ENCODE measurements around the gene KITLG.
"Not testable (repeated sequence)": the region's sequence is repeated elsewhere in the genome, so short reads cannot be mapped to it uniquely, and the experiment has no call there.

Gene KITLG

GRCh38 chr12:88472248-88472647, 108.0 kb downstream of the KITLG start:
- Histone ChIP-seq H3K9me3 (ENCODE audit: control insufficient read depth in 5 of 5, low read length in 5 of 5) (peaks cover 0 to 3% (median 0%) of the 10 kb centered on the region in 5 donors), H3K36me3 (ENCODE audit: control insufficient read depth in 5 of 5, insufficient read depth in 5 of 5, low read length in 5 of 5) (no peaks in the 10 kb centered on the region), H3K27ac (ENCODE audit: low read depth, low read length) (no peak overlapping the region), H3K9ac (ENCODE audit: low read length in 5 of 5) (no peak overlapping the region), H3K27me3 (ENCODE audit: control insufficient read depth in 5 of 5, insufficient read depth in 4 of 5, low read length in 5 of 5) (no peaks in the 10 kb centered on the region), H3K4me3 (ENCODE audit: low read depth in 1 of 5, low read length in 5 of 5) (no peak overlapping the region), H3K4me1 (ENCODE audit: control insufficient read depth in 5 of 5, insufficient read depth in 5 of 5, low read length in 5 of 5) (peaks cover 0 to 2% (median 0%) of the 10 kb centered on the region in 5 donors)

- H3K9me3 ChIP-seq (ENCODE audit: control insufficient read depth in 5 of 5, low read length in 5 of 5) = peaks cover 0 to 3% (median 0%) of the 10 kb centered on the region in 5 donors
- H3K36me3 ChIP-seq (ENCODE audit: control insufficient read depth in 5 of 5, insufficient read depth in 5 of 5, low read length in 5 of 5) = no peaks in the 10 kb centered on the region
- H3K27me3 ChIP-seq (ENCODE audit: control insufficient read depth in 5 of 5, insufficient read depth in 4 of 5, low read length in 5 of 5) = no peaks in the 10 kb centered on the region
- no peak overlapping the region for H3K27ac ChIP-seq (ENCODE audit: low read depth, low read length)
- H3K4me1 ChIP-seq (ENCODE audit: control insufficient read depth in 5 of 5, insufficient read depth in 5 of 5, low read length in 5 of 5) = peaks cover 0 to 2% (median 0%) of the 10 kb centered on the region in 5 donors
- no peak overlapping the region for H3K9ac ChIP-seq (ENCODE audit: low read length in 5 of 5)
- no peak overlapping the region for H3K4me3 ChIP-seq (ENCODE audit: low read depth in 1 of 5, low read length in 5 of 5)
Measured at GRCh38 chr12:88471331-88472045, 108.8 kb downstream of the KITLG start.

- Histone ChIP-seq H3K27me3 (ENCODE audit: control insufficient read depth in 5 of 5, insufficient read depth in 4 of 5, low read length in 5 of 5) (no peaks in the 10 kb centered on the region), H3K4me1 (ENCODE audit: control insufficient read depth in 5 of 5, insufficient read depth in 5 of 5, low read length in 5 of 5) (peaks cover 0 to 2% (median 0%) of the 10 kb centered on the region in 5 donors), H3K36me3 (ENCODE audit: control insufficient read depth in 5 of 5, insufficient read depth in 5 of 5, low read length in 5 of 5) (no peaks in the 10 kb centered on the region), H3K9ac (ENCODE audit: low read length in 5 of 5) (no peak overlapping the region), H3K27ac (ENCODE audit: low read depth, low read length) (no peak overlapping the region), H3K4me3 (ENCODE audit: low read depth in 1 of 5, low read length in 5 of 5) (no peak overlapping the region), H3K9me3 (ENCODE audit: control insufficient read depth in 5 of 5, low read length in 5 of 5) (peaks cover 0 to 3% (median 0%) of the 10 kb centered on the region in 5 donors)
Measured at GRCh38 chr12:88469154-88469553, 111.1 kb downstream of the KITLG start.

DNA sequence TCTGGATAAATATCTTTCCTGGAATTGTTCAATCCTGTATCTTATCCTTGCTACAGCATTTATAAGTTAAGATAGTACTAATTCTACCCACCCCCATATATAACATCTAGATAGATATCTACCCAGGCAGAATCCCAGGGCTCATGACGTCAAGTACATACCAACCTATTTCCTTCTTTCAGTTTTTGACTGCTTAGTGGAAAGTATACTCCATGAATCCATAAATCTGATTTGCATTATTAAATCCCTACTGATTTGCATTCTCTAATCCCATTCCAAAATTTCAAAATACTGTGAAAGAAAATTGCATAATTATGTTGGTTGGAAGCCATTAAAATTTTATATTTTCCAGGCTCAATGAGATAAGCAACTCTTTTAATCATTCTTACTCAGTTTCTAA, 111.7 kb downstream of the KITLG start:
- Histone ChIP-seq H3K36me3 (ENCODE audit: control insufficient read depth in 5 of 5, insufficient read depth in 5 of 5, low read length in 5 of 5) (no peaks in the 10 kb centered on the region), H3K9ac (ENCODE audit: low read length in 5 of 5) (no peak overlapping the region), H3K27me3 (ENCODE audit: control insufficient read depth in 5 of 5, insufficient read depth in 4 of 5, low read length in 5 of 5) (no peaks in the 10 kb centered on the region), H3K4me3 (ENCODE audit: low read depth in 1 of 5, low read length in 5 of 5) (no peak overlapping the region), H3K27ac (ENCODE audit: low read depth, low read length) (no peak overlapping the region), H3K9me3 (ENCODE audit: control insufficient read depth in 5 of 5, low read length in 5 of 5) (peaks cover 0 to 3% (median 0%) of the 10 kb centered on the region in 5 donors), H3K4me1 (ENCODE audit: control insufficient read depth in 5 of 5, insufficient read depth in 5 of 5, low read length in 5 of 5) (peaks cover 0 to 2% (median 0%) of the 10 kb centered on the region in 5 donors)

GRCh38 chr12:88466708-88467107, 113.6 kb downstream of the KITLG start:
- not testable (repeated sequence) for H3K27ac ChIP-seq (ENCODE audit: low read depth, low read length); H3K9me3 ChIP-seq (ENCODE audit: control insufficient read depth in 5 of 5, low read length in 5 of 5); H3K9ac ChIP-seq (ENCODE audit: low read length in 5 of 5); H3K27me3 ChIP-seq (ENCODE audit: control insufficient read depth in 5 of 5, insufficient read depth in 4 of 5, low read length in 5 of 5); H3K4me3 ChIP-seq (ENCODE audit: low read depth in 1 of 5, low read length in 5 of 5); H3K4me1 ChIP-seq (ENCODE audit: control insufficient read depth in 5 of 5, insufficient read depth in 5 of 5, low read length in 5 of 5); H3K36me3 ChIP-seq (ENCODE audit: control insufficient read depth in 5 of 5, insufficient read depth in 5 of 5, low read length in 5 of 5)

- H3K27me3 ChIP-seq (ENCODE audit: control insufficient read depth in 5 of 5, insufficient read depth in 4 of 5, low read length in 5 of 5) = no peaks in the 10 kb centered on the region
- H3K9me3 ChIP-seq (ENCODE audit: control insufficient read depth in 5 of 5, low read length in 5 of 5) = peaks cover 0 to 4% (median 0%) of the 10 kb centered on the region in 5 donors
- no peaks in the 10 kb centered on the region for H3K36me3 ChIP-seq (ENCODE audit: control insufficient read depth in 5 of 5, insufficient read depth in 5 of 5, low read length in 5 of 5)
- H3K27ac ChIP-seq (ENCODE audit: low read depth, low read length) = no peak overlapping the region
- H3K9ac ChIP-seq (ENCODE audit: low read length in 5 of 5) = no peak overlapping the region
- no peak overlapping the region for H3K4me3 ChIP-seq (ENCODE audit: low read depth in 1 of 5, low read length in 5 of 5)
- no peaks in the 10 kb centered on the region for H3K4me1 ChIP-seq (ENCODE audit: control insufficient read depth in 5 of 5, insufficient read depth in 5 of 5, low read length in 5 of 5)
Measured at GRCh38 chr12:88458327-88458726, 121.9 kb downstream of the KITLG start.

GRCh38 chr12:88453323-88453722, 126.9 kb downstream of the KITLG start:
- H3K4me1 ChIP-seq (ENCODE audit: control insufficient read depth in 5 of 5, insufficient read depth in 5 of 5, low read length in 5 of 5) = no peaks in the 10 kb centered on the region
- H3K36me3 ChIP-seq (ENCODE audit: control insufficient read depth in 5 of 5, insufficient read depth in 5 of 5, low read length in 5 of 5) = no peaks in the 10 kb centered on the region
- H3K27me3 ChIP-seq (ENCODE audit: control insufficient read depth in 5 of 5, insufficient read depth in 4 of 5, low read length in 5 of 5) = no peaks in the 10 kb centered on the region
- H3K27ac ChIP-seq (ENCODE audit: low read depth, low read length) = no peak overlapping the region
- H3K9me3 ChIP-seq (ENCODE audit: control insufficient read depth in 5 of 5, low read length in 5 of 5) = no peaks in the 10 kb centered on the region
- no peak overlapping the region for H3K4me3 ChIP-seq (ENCODE audit: low read depth in 1 of 5, low read length in 5 of 5)
- H3K9ac ChIP-seq (ENCODE audit: low read length in 5 of 5) = no peak overlapping the region

- Histone ChIP-seq H3K27ac (ENCODE audit: low read depth, low read length) (no peak overlapping the region), H3K36me3 (ENCODE audit: control insufficient read depth in 5 of 5, insufficient read depth in 5 of 5, low read length in 5 of 5) (no peaks in the 10 kb centered on the region), H3K9me3 (ENCODE audit: control insufficient read depth in 5 of 5, low read length in 5 of 5) (no peaks in the 10 kb centered on the region), H3K4me1 (ENCODE audit: control insufficient read depth in 5 of 5, insufficient read depth in 5 of 5, low read length in 5 of 5) (no peaks in the 10 kb centered on the region), H3K9ac (ENCODE audit: low read length in 5 of 5) (no peak overlapping the region), H3K27me3 (ENCODE audit: control insufficient read depth in 5 of 5, insufficient read depth in 4 of 5, low read length in 5 of 5) (no peaks in the 10 kb centered on the region), H3K4me3 (ENCODE audit: low read depth in 1 of 5, low read length in 5 of 5) (no peak overlapping the region)
Measured at GRCh38 chr12:88451205-88451604, 129.1 kb downstream of the KITLG start.

- Histone ChIP-seq H3K27me3 (ENCODE audit: control insufficient read depth in 5 of 5, insufficient read depth in 4 of 5, low read length in 5 of 5) (no peaks in the 10 kb centered on the region), H3K4me3 (ENCODE audit: low read depth in 1 of 5, low read length in 5 of 5) (no peak overlapping the region), H3K27ac (ENCODE audit: low read depth, low read length) (no peak overlapping the region), H3K4me1 (ENCODE audit: control insufficient read depth in 5 of 5, insufficient read depth in 5 of 5, low read length in 5 of 5) (no peaks in the 10 kb centered on the region), H3K9me3 (ENCODE audit: control insufficient read depth in 5 of 5, low read length in 5 of 5) (no peaks in the 10 kb centered on the region), H3K36me3 (ENCODE audit: control insufficient read depth in 5 of 5, insufficient read depth in 5 of 5, low read length in 5 of 5) (no peaks in the 10 kb centered on the region), H3K9ac (ENCODE audit: low read length in 5 of 5) (no peak overlapping the region)
Measured at GRCh38 chr12:88450136-88450535, 130.1 kb downstream of the KITLG start.

DNA sequence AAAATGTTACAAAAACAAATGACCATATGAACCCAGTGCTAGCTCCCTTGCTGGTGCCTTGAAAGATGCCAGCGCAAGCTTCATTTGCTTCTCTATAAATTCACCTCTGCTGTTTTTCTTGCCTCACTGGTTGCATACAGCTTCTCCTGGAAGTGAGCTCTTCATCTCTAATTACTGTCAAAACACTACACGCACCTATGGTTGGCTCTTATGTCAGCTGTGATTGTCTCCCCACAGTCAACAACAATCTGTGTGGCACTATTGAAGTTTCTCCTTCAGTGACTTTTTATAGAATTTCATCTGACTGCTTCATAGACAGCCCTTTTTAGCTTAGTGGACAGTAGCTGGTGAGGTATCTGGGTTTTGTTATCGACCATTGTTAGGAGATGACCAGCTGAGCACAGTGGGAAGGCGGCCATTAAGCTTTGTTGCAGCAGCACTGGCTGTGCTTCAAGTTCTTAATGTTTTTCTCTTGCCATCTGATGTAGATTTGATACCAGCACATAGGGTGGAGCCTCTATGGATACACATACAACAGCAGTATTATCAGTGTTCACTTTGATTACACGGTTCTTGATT, 131.8 kb downstream of the KITLG start:
- no peaks in the 10 kb centered on the region for H3K27me3 ChIP-seq (ENCODE audit: control insufficient read depth in 5 of 5, insufficient read depth in 4 of 5, low read length in 5 of 5)
- no peaks in the 10 kb centered on the region for H3K4me1 ChIP-seq (ENCODE audit: control insufficient read depth in 5 of 5, insufficient read depth in 5 of 5, low read length in 5 of 5)
- no peaks in the 10 kb centered on the region for H3K36me3 ChIP-seq (ENCODE audit: control insufficient read depth in 5 of 5, insufficient read depth in 5 of 5, low read length in 5 of 5)
- H3K9ac ChIP-seq (ENCODE audit: low read length in 5 of 5) = no peak overlapping the region
- no peaks in the 10 kb centered on the region for H3K9me3 ChIP-seq (ENCODE audit: control insufficient read depth in 5 of 5, low read length in 5 of 5)
- H3K4me3 ChIP-seq (ENCODE audit: low read depth in 1 of 5, low read length in 5 of 5) = no peak overlapping the region
- no peak overlapping the region for H3K27ac ChIP-seq (ENCODE audit: low read depth, low read length)

Data from subcutaneous abdominal adipose tissue (tissue), 5 donors.